GM19351 (cell line): Measurements from ENCODE around the gene LGALS12.
A peak's percentile ranks its signal among the peaks of the same experiment; 100 is the strongest.
"Not testable (repeated sequence)": the region's sequence is repeated elsewhere in the genome, so short reads cannot be mapped to it uniquely, and the experiment has no call there.

Source experiments
- ATAC-seq: cut with Tn5 transposase; IDR thresholded peaks from one replicate; pipeline ENCODE4 v1.9.1; 2021; ENCODE audit warnings: mild to moderate bottlenecking, moderate library complexity; ENCODE audit not compliant: unreplicated experiment

LGALS12 gene

GRCh38 chr11:63504054-63504453 lies 1.8 kb upstream of the LGALS12 start:
- ATAC-seq: no peak

DNA sequence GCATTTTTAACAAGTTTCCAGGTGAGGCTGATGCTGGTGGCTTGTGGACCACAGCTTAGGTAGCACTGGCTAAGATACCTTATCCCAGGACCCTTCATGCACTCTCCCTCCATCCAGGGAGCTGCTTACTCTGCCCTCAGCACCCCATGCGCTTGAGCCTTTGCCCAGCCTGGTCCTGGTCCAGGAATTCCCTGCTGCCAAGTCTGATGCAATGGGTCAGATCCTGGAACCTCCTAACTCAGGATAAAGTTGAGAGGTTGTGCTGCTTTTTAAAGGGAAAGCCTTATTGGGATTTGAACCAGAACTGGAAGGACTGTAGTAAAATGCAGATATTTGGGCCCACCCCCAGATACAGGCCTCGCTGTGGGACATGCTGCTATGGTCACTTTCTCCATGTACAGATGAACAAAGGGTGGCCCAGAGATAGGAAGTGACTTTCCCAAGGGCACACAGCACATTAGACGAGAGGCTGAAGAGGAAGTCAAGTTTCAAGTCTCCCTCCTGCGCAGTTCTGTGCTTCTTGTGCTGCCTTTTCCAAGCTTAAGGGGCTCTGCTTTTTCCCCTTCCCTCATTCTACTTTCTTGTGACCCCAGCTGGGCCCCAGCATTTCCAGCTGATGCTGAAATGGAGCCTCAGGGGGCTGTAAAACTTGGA lies 824 bp upstream of the LGALS12 start:
- ATAC-seq: no peak

DNA sequence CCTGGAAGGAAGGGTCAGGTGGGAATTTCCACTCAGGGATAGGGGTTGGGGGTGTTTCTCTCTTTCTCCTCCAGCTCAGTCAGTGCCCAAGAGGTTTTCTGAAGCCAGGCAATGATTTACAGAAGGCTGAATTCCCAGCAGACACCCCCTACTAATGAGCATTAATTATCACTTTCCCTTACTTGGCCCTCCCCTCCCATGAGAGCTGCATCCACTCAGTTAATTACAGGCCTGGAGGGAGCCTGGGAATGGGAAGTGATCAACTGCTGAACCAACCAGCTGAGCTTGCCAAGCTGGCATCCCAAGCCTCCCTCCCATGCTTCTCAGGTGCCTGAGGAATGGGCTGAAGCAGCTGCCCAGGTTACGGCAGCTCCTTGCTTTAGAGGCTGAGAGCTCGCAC lies 992 bp downstream of the LGALS12 start:
- ATAC-seq: no peak

GRCh38 chr11:63507511-63507910 lies 1.6 kb downstream of the LGALS12 start:
- ATAC-seq: no peak

DNA sequence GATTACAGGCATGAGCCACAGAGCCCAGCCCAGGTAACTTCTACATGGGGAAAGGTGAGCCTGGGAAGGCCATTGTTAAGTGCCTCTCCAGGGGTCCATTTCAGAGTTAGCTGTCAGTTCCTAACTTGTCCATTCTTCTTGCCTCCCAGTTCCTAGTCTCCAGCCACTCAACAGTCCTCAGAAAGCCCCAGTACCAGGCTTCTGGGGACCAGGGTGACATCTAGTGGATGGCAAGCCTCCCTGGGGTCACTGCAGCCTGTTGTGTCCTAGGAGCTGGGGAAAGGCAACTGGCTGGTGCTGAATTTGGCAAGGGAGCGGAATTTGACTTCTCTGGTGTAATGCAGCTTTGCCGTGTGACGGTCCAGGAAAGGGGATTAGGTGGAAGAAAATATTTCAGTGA lies 2.1 kb downstream of the LGALS12 start:
- no peak for ATAC-seq

- no peak for ATAC-seq
Observed at GRCh38 chr11:63508745-63509144, 2.9 kb downstream of the LGALS12 start.

- no peak for ATAC-seq
Observed at GRCh38 chr11:63510360-63511047, 4.6 kb downstream of the LGALS12 start.

- no peak for ATAC-seq
Observed at GRCh38 chr11:63511048-63511748, 5.3 kb downstream of the LGALS12 start.

DNA sequence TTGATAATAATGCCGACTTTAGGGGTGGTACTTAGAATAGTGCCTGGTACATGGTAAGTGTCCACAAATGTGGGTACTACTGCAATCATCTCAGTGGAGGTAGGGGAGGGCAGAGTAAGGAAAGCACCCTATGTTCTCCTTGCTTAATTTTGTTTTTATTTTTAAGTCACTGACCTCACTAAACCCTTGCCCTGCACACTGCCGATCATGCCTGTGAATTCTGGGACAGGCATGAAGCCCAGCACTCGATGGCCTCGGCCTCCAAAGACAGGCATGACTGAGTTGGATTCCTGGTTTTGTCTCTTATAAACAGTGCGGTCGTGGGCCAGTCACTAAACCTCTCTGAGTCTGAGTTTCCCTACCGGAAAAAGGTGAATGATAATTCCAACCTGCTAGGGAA lies 6.9 kb downstream of the LGALS12 start:
- no peak for ATAC-seq

GRCh38 chr11:63516109-63516508 lies 10.2 kb downstream of the LGALS12 start:
- ATAC-seq: no peak

DNA sequence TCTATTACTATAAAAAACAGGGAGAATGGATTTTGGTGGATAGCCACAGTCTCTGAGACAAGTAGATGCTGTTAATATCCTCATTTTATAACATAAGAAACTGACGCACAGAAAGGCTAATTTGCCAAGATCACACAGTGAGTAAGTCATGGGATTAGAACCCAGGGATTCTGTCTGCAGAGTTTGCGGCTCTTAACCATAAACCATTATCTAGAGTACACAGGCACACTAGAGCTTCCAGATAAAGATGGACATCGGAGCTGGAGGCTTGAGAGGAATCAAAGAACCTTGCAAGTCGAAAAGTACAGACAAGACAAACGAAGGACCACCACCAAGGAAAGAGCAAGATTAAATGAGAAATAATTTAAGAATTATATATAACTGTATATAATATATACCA lies 11.3 kb downstream of the LGALS12 start:
- ATAC-seq: no peak

DNA sequence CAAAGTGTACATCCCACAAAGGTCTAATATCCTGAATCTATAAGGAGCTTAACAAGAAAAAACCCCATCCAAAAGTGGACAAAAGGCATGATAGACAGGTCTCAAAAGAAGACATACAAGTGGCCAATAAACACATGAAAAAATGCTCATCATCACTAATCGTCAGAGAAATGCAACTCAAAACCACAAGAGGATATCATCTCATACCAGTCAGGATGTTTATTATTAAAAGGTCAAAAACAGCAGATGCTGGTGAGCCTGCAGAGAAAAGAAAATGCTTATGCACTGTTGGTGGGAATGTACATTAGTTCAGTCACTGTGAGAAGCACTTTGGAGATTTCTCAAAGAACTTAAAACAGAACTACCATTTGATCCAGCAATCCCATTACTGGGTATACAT lies 12.7 kb downstream of the LGALS12 start:
- no peak for ATAC-seq

DNA sequence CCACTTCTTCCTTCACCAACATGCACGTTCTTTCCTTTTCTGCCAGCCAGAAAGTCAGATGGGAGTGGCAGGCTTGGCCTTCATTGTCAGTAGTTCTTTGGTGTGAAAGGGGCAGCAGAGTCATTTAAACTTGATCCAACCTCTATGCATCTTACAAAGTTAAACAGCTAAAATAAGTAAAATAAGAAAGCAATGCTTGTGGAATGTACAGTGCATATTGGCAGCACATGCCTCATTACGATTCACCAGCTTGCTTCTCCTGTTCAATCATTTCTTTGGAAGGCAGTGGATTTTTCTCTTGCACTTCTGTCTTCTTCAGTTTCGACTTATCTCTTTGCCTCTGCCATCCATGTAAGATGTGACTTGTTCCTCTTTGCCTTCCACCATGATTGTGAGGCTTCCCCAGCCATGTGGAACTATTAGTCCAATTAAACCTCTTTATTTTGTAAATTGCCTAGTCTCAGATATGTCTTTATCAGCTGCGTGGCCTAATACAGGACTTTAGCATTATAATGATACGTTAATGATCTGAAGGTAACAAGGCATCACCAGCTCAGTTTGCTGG lies 14.8 kb downstream of the LGALS12 start:
- no peak for ATAC-seq

- no peak for ATAC-seq
Observed at GRCh38 chr11:63521896-63522295, 16.0 kb downstream of the LGALS12 start.

DNA sequence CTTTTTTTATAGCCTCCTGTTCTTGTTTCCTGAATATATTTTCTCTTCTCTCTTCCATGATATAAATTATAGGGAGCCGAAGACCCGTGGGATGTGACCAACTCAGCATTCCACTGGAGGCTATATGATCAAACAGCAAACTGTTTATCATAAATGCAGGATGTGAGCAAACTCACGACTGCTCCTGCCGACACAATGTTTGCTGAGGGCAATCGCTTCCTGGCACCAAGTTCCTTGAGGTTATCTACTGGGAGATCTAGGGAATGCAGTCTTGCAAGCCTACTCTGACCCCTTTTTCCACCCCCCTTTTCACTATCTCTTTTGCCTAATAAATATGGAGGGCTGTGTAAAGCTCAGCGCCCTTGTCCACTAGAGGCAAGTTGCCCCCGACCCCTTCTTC lies 17.3 kb downstream of the LGALS12 start:
- ATAC-seq: no peak

GRCh38 chr11:63527667-63528066 lies 21.8 kb downstream of the LGALS12 start:
- ATAC-seq: no peak

- ATAC-seq: not testable (repeated sequence)
Observed at GRCh38 chr11:63528156-63528555, 22.3 kb downstream of the LGALS12 start.

- ATAC-seq: not testable (repeated sequence)
Observed at GRCh38 chr11:63528729-63529278, 22.9 kb downstream of the LGALS12 start.

DNA sequence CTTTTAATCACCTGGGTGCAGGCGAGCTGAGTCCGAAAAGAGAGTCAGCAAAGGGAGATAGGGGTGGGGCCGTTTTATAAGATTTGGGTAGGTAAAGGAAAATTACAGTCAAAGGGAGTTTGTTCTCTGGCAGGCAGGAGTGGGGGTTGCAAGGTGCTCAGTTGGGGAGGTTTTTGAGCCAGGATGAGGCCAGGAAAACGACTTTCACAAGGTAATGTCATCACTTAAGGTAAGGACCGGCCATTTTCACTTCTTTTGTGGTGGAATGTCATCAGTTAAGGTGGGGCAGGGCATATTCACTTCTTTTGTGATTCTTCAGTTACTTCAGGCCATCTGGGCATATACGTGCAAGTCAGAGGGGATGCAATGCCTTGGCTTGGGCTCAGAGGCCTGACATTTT lies 23.5 kb downstream of the LGALS12 start:
- not testable (repeated sequence) for ATAC-seq

- ATAC-seq: no peak
Observed at GRCh38 chr11:63530021-63530420, 24.1 kb downstream of the LGALS12 start.

DNA sequence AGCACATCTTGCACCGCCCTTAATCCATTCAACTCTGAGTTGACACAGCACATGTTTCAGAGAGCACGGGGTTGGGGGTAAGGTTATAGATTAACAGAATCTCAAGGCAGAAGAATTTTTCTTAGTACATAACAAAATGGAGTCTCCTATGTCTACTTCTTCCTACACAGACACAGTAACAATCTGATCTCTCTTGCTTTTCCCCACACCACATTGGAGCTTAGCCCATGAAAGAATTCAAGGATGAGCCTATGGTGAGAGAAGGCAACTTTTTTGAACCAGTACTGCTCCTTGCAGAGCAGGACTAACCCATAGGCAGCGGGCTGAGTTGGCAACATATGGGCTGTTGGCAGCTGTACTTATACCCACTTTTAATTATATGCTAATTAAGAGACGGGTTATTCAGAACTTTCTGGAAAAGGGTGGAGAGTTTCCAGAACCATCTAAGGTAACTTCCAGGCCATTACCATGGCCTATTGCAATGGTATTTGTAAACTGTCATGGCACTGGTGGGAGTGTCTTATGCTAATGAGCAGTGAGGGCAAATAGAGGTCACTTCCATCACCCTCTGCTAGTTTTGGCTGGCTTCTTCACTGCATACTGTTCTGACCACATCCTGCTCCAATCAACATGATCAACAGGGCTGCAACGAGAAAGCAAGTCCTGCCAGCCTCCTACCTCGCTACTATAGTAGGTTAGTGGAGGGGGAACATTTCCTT lies 25.3 kb downstream of the LGALS12 start:
- peak; percentile 87 for ATAC-seq
